GM15510 (cell line): ENCODE data around the gene ZBTB33.
A peak's percentile ranks its signal among the peaks of the same experiment; 100 is the strongest.

Source experiments
- POLR2A ChIP-seq: IDR thresholded peaks from 3 replicates; pipeline ENCODE4 v1.6.1; 2011; ENCODE audit warnings: borderline replicate concordance; ENCODE audit not compliant: insufficient read length; ENCODE audit errors: extremely low read depth

Gene ZBTB33

GRCh38 chrX:120244395-120244734 is 6.2 kb upstream of the ZBTB33 start:
- no peak for TF ChIP-seq POLR2A

GRCh38 chrX:120244735-120245498 is 5.7 kb upstream of the ZBTB33 start:
- TF ChIP-seq POLR2A = peak; percentile 20

- no peak for TF ChIP-seq POLR2A
These were observed 929 bp downstream of the ZBTB33 start for GRCh38 chrX:120251471-120252011.

DNA sequence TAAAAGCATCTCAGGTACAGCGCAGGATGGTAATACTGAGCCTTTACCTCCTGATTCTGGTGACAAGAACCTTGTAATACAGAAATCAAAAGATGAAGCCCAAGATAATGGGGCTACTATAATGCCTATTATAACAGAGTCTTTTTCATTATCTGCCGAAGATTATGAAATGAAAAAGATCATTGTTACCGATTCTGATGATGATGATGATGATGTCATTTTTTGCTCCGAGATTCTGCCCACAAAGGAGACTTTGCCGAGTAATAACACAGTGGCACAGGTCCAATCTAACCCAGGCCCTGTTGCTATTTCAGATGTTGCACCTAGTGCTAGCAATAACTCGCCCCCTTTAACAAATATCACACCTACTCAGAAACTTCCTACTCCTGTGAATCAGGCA is 3.2 kb downstream of the ZBTB33 start:
- no peak for TF ChIP-seq POLR2A

DNA sequence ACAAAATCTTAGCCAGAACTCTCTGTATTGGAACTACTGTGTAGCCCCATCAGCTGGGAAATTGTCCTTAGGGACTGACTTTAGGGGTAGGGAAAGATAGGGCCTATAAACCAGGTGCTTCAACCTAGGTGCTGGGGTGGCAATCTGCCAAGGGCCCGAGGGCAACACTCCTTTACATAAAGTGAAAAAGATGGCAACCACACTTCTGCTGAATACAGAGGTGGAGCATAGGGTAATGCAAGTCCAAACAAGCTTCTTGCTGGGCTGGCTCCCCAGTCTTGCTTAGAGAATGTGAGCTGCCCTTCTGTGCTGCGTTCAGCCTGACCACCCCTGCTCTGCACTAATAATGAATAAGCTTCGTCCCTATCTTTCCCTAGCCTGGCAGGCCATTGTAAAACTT is 9.8 kb downstream of the ZBTB33 start:
- TF ChIP-seq POLR2A = no peak

- no peak for TF ChIP-seq POLR2A
These were observed 12.5 kb downstream of the ZBTB33 start for GRCh38 chrX:120262859-120263708.

DNA sequence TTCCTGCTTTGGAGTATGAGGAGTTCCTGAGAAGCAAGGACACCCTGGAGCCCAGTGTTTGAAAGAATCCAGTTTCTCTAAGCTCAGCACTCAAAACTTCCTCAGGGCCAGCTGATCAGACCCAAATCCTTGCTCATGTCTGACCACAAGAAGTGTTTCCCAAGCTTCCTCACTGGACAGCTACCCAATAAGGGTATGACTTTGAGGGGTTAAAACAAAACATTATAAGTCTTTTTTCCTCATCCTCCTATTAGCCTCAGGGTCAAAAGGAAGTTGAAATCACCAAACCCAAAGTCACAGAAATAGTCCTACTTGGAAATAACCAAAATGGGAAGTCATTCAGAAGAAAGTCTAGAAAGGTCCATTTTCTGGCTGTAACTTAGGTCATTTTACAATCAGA is 13.7 kb downstream of the ZBTB33 start:
- TF ChIP-seq POLR2A = no peak

- no peak for TF ChIP-seq POLR2A
These were observed 18.9 kb downstream of the ZBTB33 start for GRCh38 chrX:120269373-120270035.

DNA sequence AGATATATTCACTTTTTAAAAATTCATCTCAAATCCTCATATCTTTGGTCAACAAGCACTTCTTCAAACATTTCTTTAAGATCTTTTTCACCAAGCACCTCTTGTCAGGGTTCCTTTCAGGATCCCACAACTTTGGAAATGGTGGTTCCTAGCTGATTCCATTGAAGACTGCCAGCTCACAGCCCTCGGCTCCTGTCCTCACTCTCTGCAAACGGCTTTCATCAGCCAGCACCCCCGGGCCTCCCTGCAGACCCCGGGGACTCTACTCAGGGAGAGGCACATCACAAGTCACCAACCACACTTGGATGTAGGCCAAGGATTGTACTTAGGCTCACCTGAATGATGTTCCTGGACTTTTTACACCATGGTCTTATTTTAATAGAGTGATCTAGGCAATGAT is 20.0 kb downstream of the ZBTB33 start:
- no peak for TF ChIP-seq POLR2A

GRCh38 chrX:120271218-120271617 is 20.6 kb downstream of the ZBTB33 start:
- no peak for TF ChIP-seq POLR2A

GRCh38 chrX:120274145-120274544 is 23.5 kb downstream of the ZBTB33 start:
- no peak for TF ChIP-seq POLR2A

DNA sequence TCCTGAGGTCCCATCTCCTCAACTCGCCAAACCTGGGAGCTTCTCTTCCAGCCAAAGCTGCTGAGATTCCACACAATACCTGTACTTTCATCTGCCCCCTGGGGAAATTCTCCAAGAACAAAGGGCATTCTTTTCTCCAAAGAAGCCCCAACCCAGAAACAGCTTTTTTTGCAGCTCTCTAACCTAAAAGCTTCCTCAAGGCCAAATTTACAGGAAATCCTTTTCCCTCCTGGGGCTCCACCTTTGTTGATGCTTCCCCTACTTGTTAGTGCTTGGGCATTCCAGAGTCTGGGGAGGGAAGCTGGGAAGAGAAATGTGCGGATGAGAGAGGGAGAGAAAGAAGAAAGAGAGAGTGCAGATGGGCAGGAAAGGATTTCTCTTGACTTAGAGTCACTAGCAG is 24.3 kb downstream of the ZBTB33 start:
- TF ChIP-seq POLR2A = no peak

DNA sequence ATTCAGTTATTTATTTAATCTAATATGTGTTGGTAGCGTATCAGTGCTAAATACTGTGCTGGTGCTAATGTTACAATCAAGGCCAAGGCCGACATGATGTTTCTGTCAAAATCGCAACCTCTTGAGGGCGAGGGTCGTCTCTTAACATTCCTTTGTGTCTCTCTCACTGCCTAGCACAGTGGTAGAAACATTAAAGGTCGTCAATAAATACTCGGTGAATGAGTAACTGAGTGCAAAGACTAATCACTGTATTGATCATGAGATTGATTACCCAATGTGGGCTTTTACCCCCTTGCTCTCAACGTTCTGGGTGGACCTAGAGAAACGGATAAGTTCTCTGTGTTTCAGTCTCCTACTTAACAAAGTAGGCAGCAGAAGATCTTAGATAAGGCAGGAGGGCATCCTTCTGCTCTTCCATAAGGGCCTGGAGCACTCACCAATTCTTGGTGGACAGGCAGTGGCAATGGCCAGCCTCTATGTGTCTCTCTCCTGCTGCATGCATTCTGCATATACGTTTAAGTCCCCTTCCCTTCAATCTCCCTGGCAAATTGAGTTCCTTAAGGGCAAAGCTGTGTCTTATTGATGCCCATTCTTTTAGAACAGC is 30.5 kb downstream of the ZBTB33 start:
- no peak for TF ChIP-seq POLR2A

GRCh38 chrX:120281761-120282160 is 31.1 kb downstream of the ZBTB33 start:
- TF ChIP-seq POLR2A = no peak

DNA sequence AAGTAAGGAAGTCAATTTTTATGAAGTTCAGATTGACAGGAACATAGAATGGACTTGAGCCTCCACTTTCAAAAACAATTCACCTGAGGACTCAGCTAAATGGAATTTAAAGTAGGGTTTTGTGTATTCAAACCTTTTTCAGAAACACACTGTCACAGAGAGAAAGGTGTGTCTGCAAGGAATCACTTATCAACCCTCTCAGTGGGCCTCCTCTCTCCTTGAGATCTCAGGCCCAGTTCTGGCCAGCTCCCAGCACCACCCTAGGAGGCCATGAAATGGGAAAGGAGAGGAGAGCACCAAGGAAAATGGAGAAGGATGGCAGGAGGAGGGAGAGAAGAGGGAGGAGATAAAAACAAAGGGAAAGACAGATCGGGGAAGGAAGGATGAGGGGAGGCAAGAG is 32.1 kb downstream of the ZBTB33 start:
- TF ChIP-seq POLR2A = no peak
